H4 (cell line): ENCODE measurements around the gene TTC12. TPM values are rescaled to one million over a fixed set of nuclear protein-coding genes. Genes with fewer than 3 reads are reported as not detected.

ENCODE experiments used
- DNase-seq: peaks from one replicate; pipeline ENCODE4 v3.0.0-alpha.2; 2015; ENCODE audit warnings: low spot score
- total RNA-seq: library from RNA; depleted of rRNA; stranded (reverse); fragments of >200 nt; shearing (Covaris generic); gene quantifications from 2 replicates; pipeline ENCODE4 v1.2.3, GENCODE V29; 2014; rRNA removed

The TTC12 gene
- 10.8 and 17.2 TPM in 2 replicates for total RNA-seq

DNA sequence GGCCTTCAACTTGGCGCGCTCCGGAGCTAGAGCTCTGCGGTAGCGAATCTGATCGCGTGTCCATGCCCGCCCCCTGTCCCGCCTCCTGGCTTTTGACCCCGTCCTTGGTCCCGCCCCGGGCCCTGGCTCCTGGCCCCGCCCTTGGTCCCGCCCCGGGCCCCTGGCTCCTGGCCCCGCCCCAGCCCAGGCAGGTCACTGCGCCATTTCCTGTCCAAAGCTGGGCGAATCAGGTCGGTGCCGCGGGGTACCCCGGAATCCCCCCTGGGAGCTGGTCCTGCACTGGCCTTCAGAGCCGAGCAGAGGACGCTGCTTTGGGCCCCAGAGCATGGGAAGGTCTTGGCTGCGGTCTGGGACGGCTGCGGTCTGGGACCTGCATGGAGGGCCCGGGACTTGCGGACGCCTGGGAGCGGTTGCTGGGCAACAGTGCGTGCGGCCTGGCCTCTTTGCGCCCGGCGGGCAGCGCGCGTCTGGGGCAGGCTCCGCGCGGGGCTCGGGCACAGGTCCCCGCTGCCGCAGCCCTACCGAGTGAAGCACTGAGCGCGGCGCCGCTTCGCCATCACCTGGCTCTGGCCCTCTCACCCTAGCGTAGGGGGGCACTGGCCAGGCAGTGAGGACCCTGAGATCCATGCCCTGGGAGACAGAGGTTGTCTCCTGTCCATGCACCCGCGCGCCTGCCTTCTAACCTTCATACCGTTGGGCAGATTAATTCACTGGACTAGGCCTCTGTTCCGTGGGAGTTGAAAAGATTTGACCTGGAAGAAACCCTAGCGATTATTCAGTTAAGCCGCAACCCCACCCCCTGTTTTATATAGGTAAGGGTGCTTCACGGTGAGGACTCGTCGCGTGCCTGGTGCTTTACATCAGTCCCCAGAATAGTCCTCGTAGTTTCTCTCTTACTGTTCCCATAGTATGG is at the start of gene TTC12:
Gene TTC12 (plus strand): TSS at position 195 of the 913 bp plus-strand sequence. CDS start 1,675 bp downstream, outside the sequence.
- DNase-seq = peak; percentile 72

DNA sequence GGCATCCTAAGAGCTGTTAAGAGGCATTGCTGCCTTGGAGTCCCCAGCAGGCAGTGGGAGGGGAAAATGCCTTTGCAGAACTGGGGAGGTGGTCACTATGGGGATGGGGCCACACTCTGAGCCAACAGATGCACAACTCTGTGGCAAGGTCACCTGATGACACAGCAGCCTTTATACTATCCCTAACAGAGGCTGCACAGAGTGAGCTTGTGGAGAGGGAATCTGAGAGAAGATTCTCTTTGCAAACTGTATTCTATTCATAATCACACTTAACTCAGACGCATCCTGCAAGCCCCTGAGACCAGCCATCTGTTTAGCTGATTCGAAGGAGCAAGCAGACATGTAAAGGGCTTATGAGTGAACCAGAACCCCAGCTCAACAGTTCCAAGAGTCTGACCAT is 49.0 kb upstream of the TTC12 start:
- no peak for DNase-seq

DNA sequence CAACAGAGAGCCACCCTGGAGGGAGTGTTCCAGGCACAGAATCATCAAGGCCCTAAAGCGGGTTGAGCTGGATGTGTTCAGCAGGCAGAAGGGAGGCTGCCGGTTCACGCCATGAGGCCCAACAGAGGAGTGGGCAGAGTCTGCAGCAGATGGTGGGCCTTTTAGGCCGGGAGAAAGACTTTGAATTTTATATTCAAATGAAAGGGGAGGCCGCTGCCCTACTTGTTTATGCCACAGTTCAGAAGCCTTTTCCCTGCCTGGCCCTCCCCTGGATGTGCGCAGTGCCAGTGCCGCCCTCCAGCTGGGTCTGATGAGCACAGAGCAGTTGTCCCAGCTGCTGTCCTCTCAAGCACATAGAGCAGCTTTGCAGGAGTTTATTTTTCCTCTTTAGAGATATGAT is 46.9 kb upstream of the TTC12 start:
- no peak for DNase-seq

DNA sequence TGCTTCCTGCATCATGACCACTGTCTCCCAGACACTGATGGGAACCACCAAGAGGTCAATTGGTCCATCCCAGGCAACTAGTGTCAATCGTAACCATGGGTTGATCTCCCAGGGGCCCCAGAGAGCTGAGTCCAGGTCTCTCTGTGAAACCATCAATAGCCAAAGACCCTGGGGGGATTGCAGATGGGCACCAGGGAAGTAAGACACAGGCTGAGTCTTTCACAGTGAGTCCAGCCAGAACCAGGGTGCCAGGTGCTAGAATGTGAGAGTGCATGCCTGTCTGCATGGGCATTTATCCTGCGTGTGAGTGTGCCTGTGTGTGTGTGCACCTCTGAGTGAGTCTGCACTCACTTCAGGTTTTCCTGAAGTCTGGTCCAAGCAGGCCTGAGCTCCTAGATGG is 45.3 kb upstream of the TTC12 start:
- no peak for DNase-seq

DNA sequence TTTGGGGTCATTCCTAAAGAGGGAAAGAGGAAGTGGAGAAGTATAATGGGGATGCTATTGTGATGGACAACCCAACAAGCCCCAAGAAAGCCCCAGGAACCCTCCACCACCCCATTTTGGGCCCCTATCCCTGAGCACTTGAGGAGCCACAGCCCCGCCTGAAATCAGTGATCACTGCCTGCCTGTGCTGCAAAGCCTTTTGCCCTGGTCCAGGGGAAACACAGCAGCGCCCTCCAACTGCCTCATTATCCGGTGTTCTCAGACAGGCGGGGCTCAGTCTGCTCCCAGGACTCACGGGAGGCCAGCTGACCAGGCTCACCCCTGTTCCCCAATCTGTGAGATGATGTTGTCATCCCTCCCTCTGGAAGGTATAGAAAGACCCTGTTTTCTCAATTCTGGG is 44.7 kb upstream of the TTC12 start:
- no peak for DNase-seq

DNA sequence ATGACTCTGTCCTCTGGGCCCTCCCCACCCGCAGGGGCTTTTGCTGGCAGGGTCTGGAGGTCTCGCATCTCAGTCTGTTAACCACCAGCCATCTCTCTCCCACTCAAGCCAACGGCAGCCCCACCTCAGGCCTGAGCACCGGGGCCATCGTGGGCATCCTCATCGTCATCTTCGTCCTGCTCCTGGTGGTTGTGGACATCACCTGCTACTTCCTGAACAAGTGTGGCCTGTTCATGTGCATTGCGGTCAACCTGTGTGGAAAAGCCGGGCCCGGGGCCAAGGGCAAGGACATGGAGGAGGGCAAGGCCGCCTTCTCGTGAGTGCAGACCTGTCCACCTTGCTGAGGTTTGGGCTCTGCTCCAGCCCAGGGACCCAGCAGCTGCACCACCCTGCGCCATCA is 44.3 kb upstream of the TTC12 start:
- no peak for DNase-seq

- no peak for DNase-seq
Measured at GRCh38 chr11:113271551-113272245, 42.7 kb upstream of the TTC12 start.

DNA sequence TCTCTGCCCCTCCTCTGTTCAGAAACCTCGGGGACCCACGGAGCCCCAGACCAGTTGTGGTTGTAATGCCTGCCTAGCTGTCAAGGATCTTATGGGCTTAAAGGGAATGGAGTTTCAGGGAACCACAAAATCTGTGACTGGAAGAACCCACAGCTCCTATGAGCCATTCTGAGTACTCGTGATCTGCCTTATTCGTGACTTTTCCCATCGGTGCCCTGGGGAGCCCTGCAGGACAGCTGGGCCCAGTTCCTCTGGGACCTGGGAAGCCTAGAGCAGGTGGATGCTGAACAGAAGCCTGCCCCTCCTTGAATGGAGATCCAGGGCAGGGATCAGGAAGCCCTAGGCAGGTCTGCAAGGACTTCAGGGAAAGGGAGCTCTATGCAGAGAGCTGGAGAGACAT is 42.1 kb upstream of the TTC12 start:
- no peak for DNase-seq

- no peak for DNase-seq
Measured at GRCh38 chr11:113272927-113273615, 41.3 kb upstream of the TTC12 start.

- no peak for DNase-seq
Measured at GRCh38 chr11:113273720-113274119, 40.7 kb upstream of the TTC12 start.

DNA sequence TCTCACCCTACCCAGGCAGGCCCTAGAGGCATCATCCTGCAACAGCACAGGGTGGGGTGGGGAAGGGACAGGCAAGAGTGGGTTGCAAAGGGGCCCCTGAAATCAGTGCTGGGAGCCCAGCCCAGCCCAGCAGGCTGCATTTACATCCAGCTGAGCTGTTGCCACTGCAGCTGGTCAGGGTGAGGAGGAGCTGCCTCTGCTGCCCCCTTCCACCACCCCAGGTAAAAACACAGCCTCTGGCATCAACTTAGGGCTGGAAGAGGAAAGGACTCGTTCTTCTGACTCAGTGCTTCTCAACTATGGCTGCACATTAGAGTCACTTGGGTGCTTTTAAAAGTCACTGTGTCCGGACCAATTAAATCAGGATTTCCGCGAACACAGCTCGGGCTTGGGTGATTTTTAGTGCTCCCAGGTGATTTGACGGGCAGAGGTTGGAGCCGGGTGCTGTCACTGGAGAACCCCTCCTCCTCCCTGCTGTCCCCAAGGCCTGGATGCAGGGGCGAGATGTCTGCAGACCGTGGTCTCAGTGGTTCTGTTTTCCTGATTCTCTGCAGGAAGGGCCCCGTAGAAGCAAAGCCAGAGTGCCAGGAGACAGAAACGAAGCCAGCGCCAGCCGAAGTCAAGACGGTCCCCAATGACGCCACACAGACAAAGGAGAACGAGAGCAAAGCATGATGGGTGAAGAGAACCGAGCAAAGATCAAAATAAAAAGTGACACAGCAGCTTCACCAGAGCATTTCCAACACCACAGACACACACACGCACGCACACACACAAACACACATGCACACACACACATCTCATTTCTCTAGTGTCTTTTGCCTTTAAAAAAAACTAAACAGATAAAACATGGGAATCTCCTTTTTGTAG is 39.4 kb upstream of the TTC12 start:
- DNase-seq = peak; percentile 29

DNA sequence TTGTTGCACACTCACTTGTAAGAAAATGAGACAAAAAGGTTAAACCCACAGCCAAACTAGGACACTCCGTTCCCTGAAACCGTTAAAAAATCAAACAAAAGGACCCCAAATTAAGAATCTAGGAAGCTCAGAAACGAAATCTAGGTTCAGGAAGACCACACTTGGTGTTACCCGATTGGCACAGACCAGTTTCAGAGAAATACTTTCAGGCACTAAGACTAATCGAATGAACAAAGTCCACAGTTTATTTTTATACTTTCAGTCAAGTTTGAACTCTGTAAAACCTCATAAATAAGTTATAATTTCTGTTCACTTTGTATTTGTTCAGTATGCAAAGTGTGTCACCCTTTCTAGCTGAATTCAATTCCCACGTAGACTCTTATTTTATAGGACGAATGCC is 38.8 kb upstream of the TTC12 start:
- DNase-seq = no peak

DNA sequence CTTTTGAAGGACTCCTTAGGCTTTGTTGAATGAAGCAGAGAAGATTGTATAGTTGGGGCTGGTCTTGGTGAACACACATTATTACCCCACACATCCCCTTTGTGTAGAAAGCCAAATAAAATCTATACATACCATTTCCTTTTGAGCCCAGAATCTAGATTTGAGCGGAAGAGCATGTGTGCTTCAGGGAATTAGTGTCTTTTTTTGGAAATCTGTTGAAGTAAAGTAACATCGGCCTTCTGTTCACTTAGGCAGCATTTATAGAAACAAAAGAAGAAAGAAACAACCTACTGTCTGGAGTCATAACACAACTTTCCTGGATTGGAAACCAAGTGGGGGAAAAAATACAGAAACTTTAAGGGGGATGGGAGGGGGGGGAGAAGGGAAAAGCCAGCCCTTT is 37.9 kb upstream of the TTC12 start:
- DNase-seq = no peak

- no peak for DNase-seq
Measured at GRCh38 chr11:113277907-113278306, 36.5 kb upstream of the TTC12 start.

- DNase-seq = no peak
Measured at GRCh38 chr11:113278481-113278880, 35.9 kb upstream of the TTC12 start.

DNA sequence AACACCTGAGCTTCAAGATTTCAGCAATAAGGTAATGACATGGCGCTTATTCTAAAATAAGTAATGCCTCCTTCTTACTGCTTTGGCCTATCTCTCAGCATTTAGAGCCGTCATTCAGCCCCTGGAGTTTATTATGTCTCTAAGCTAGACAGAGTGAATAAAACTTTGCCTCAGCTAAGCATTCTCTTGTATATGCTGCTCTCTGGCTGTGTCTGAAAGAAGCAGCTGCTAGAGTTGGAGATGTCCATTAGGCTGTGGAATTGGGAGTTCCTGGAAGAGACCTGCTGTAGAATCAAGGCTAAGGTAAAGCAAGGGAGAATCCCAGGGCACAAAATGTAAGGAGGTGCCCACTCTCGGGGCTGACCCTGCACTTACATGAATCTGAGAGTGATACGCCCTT is 35.5 kb upstream of the TTC12 start:
- no peak for DNase-seq

DNA sequence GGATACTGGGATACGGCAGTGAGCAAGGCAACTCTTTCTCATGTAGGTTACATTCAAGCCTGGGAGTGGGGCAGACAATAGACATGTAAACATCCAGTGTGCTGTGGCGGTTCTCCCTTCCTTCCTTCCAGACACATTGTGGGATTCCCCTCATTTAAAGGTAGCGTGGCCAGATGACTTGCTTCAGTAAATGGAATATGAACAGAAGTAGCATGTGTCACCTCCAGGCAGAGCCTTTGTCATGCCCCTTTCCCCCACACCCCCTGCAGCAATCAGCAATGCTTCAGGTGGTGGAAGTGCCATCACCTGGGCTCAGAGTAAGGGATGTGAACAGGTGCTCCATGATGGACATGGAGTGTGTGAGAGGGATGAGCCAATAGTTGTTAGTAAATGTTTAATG is 34.8 kb upstream of the TTC12 start:
- no peak for DNase-seq

DNA sequence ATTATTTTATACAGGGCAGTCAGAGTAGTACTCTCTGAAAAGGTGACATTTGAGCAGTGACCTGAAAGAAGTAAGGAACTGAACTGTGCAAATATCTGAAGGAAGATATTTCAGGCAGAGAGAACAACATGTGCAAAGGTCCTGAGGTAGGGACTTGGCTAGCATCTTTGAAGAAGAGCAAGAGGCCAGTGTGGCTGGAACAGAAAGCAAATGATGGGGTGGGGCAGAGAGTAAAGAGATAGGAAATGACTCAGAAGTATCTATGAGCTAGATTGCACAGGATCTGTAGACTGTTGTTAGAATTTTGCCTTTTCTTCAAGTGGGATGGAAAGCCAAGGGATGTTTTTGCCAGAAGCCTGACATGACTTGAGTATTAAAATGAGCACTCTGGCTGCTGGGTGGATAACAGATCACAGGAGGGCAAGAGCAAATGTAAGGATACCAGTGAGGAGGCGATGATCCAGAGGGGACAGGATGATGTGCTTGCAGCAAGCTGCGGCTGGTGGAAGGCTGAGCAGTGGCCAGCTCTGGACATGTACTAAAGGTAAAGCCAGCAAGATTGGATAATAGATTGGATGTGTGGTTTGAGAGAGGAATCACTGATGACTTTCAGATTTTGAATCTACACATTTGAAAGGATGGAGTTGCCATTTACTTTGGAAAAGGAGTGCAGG is 33.2 kb upstream of the TTC12 start:
- DNase-seq = no peak

GRCh38 chr11:113282898-113283437 is 31.4 kb upstream of the TTC12 start:
- DNase-seq = no peak

- no peak for DNase-seq
Measured at GRCh38 chr11:113283881-113284280, 30.5 kb upstream of the TTC12 start.

- no peak for DNase-seq
Measured at GRCh38 chr11:113286009-113286408, 28.4 kb upstream of the TTC12 start.
